ENCODE results near the gene ATP1A1.

The ATP1A1 gene

GRCh38 chr1:116425987-116426386 is 52.9 kb downstream of the ATP1A1 start:
- no peaks in the 10 kb centered on the region for H3K36me3 ChIP-seq (replicated peaks; ENCODE audit: insufficient read depth, low read length)
- H3K79me2 ChIP-seq (ENCODE audit: low read length): no peaks in the 10 kb centered on the region
- no peaks in the 10 kb centered on the region for H3F3A ChIP-seq (ENCODE audit: insufficient read depth, low read length)
- H2AFZ ChIP-seq (ENCODE audit: low read length): no peak overlapping the region
- no peak for DNase-seq
- no peak overlapping the region for H3K4me2 ChIP-seq (ENCODE audit: low read depth, low read length)
- H4K20me1 ChIP-seq (ENCODE audit: insufficient read depth, low read length): no peaks in the 10 kb centered on the region
- no peaks in the 10 kb centered on the region for H3K9me3 ChIP-seq (replicated peaks; ENCODE audit: insufficient read depth, low read length)
- no peaks in the 10 kb centered on the region for H3K9me2 ChIP-seq (replicated peaks; ENCODE audit: insufficient read depth, low read length)
- H3K9ac ChIP-seq (ENCODE audit: low read length): no peak overlapping the region
- no peak overlapping the region for H3K27ac ChIP-seq (ENCODE audit: low read length)
- no peak for TF ChIP-seq EZH2 (optimal IDR thresholded peaks at IDR 0.05; ENCODE audit: low read depth, low read length)
- TF ChIP-seq CTCF (IDR thresholded peaks at IDR 0.05; ENCODE audit: low read length): no peak
- TF ChIP-seq EZH2phosphoT487 (IDR thresholded peaks at IDR 0.05; ENCODE audit: low read length): no peak
- no peaks in the 10 kb centered on the region for H3K4me1 ChIP-seq (ENCODE audit: low read length)
- H3K4me3 ChIP-seq (ENCODE audit: low read length): no peak overlapping the region
- H3K27me3 ChIP-seq (replicated peaks; ENCODE audit: insufficient read depth, low read length): no peaks in the 10 kb centered on the region

GRCh38 chr1:116426401-116426800 is 53.4 kb downstream of the ATP1A1 start:
- Histone ChIP-seq H3K27ac (ENCODE audit: low read length) (no peak overlapping the region), H3K9ac (ENCODE audit: low read length) (no peak overlapping the region)
- TF ChIP-seq CTCF (IDR thresholded peaks at IDR 0.05; ENCODE audit: low read length): no peak
- no peak for TF ChIP-seq EZH2 (optimal IDR thresholded peaks at IDR 0.05; ENCODE audit: low read depth, low read length)
- TF ChIP-seq EZH2phosphoT487 (IDR thresholded peaks at IDR 0.05; ENCODE audit: low read length): no peak

GRCh38 chr1:116428576-116428975 is 55.5 kb downstream of the ATP1A1 start:
- Histone ChIP-seq H3F3A (ENCODE audit: insufficient read depth, low read length) (no peaks in the 10 kb centered on the region), H3K79me2 (ENCODE audit: low read length) (no peaks in the 10 kb centered on the region), H3K27me3 (replicated peaks; ENCODE audit: insufficient read depth, low read length) (no peaks in the 10 kb centered on the region), H3K4me3 (ENCODE audit: low read length) (no peak overlapping the region), H2AFZ (ENCODE audit: low read length) (no peak overlapping the region), H3K4me2 (ENCODE audit: low read depth, low read length) (no peak overlapping the region), H3K4me1 (ENCODE audit: low read length) (no peaks in the 10 kb centered on the region), H3K9me2 (replicated peaks; ENCODE audit: insufficient read depth, low read length) (no peaks in the 10 kb centered on the region), H3K9me3 (replicated peaks; ENCODE audit: insufficient read depth, low read length) (no peaks in the 10 kb centered on the region), H3K27ac (ENCODE audit: low read length) (no peak overlapping the region), H3K9ac (ENCODE audit: low read length) (no peak overlapping the region), H4K20me1 (ENCODE audit: insufficient read depth, low read length) (no peaks in the 10 kb centered on the region), H3K36me3 (replicated peaks; ENCODE audit: insufficient read depth, low read length) (no peaks in the 10 kb centered on the region)
- DNase-seq: no peak
- TF ChIP-seq EZH2phosphoT487 (IDR thresholded peaks at IDR 0.05; ENCODE audit: low read length): no peak
- no peak for TF ChIP-seq EZH2 (optimal IDR thresholded peaks at IDR 0.05; ENCODE audit: low read depth, low read length)
- TF ChIP-seq CTCF (IDR thresholded peaks at IDR 0.05; ENCODE audit: low read length): no peak

More at GRCh38 chr1:116426401-116426800, 53.4 kb downstream of the ATP1A1 start:
- Histone ChIP-seq H3K4me2 (ENCODE audit: low read depth, low read length) (no peak overlapping the region), H3K79me2 (ENCODE audit: low read length) (no peaks in the 10 kb centered on the region), H4K20me1 (ENCODE audit: insufficient read depth, low read length) (no peaks in the 10 kb centered on the region), H3K9me3 (replicated peaks; ENCODE audit: insufficient read depth, low read length) (no peaks in the 10 kb centered on the region), H2AFZ (ENCODE audit: low read length) (no peak overlapping the region), H3K9me2 (replicated peaks; ENCODE audit: insufficient read depth, low read length) (no peaks in the 10 kb centered on the region), H3K36me3 (replicated peaks; ENCODE audit: insufficient read depth, low read length) (no peaks in the 10 kb centered on the region), H3F3A (ENCODE audit: insufficient read depth, low read length) (no peaks in the 10 kb centered on the region), H3K4me3 (ENCODE audit: low read length) (no peak overlapping the region), H3K4me1 (ENCODE audit: low read length) (no peaks in the 10 kb centered on the region), H3K27me3 (replicated peaks; ENCODE audit: insufficient read depth, low read length) (no peaks in the 10 kb centered on the region)
- DNase-seq: no peak

Measured in MM.1S (cell line).